ENCODE data around the gene MYO15B.

Gene MYO15B

GRCh38 chr17:75639327-75639726 lies 51.7 kb downstream of the MYO15B start:
- DNase-seq (ENCODE audit: low read depth in 2 of 2) = no peak

GRCh38 chr17:75639771-75640555 lies 52.4 kb downstream of the MYO15B start:
- DNase-seq (ENCODE audit: low read depth in 2 of 2) = no peak

DNA sequence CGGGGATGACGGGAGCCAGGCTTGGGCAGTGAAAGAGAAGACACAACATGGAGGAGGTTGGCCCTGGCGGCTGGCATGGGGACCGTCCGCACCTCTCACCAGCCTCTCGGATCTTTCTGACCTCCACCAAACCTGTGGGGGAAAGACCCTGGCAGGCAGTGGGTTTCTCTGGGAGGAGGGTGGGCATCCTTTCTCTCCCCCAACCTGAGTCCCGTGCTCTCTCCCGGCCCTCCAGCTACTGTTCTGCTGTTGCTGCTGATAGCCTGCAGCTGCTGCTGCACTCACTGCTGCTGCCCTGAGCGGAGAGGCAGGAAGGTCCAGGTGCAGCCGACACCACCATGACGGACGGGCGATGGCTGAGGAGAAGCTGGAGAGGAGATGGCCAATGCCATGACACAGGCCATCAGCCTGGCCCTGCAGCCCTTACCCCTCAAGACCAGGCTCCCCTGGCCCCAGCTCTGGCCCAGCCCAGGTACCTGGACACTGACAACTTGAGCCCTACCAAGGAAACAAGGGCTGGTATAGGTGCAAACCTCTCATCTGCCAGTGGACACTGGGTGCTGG lies 53.0 kb downstream of the MYO15B start:
- no peak for DNase-seq (ENCODE audit: low read depth in 2 of 2)

DNA sequence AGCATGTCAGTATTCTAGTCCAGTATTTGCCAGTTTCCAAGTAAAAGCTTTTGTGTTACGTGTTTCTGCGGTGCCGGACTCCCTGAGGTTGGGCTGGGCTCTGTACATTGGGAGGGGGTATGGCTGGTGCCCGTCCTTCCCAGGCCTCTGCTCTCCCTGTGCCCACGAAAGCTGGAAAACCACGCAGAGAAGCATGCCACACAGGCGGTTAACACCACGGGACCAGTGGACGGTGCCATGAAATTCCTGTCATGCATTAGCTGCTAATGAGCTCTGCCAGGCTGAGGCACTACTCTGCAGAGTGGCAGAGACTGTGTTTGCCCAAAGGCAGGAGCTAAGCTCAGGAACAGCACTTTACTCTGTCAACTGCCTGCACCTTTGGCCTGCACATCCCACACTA lies 53.7 kb downstream of the MYO15B start:
- DNase-seq (ENCODE audit: low read depth in 2 of 2) = no peak

GRCh38 chr17:75642182-75642783 lies 54.7 kb downstream of the MYO15B start:
- DNase-seq (ENCODE audit: low read depth in 2 of 2) = no peak

DNA sequence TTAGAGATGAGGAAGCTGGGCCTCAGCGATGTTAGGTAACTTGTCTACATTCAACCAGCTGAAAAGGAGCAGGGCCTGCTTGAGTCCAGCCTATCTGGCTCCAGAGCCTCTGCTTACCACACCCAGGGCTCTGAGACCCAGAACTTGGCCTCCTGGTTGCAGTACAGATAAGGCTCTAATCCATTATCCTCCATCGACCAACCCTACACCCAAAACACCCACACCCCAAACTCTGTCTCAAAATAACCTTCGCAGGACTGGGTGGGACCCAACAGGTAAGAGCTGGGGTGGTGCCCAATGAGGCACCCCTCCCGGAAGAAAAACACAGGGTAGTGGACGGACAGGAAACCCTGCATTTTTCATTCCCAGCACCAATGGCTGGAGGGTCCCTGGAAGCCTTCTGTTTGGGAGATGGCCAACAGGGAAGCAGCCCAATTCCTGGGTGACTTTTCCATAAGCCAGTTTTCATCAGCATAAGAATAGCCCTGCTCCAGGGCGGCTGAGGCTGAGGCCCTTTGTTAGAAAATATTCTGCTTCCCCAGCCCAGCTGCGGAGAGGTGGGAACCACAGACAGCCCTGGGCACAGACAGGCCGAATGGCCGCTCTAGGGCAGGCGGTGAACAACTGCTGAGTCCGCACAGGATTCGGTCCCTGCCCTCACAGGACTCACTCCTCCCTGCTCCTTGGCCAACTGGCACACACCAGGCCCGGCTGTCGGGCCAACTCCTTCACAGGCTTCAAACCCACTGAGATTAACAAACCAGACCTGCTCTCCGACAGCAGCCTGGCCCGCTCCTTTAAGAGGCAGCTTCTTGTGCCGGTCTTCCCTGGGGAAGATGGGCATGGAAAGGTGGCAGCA lies 55.4 kb downstream of the MYO15B start:
- DNase-seq (ENCODE audit: low read depth in 2 of 2) = no peak

DNA sequence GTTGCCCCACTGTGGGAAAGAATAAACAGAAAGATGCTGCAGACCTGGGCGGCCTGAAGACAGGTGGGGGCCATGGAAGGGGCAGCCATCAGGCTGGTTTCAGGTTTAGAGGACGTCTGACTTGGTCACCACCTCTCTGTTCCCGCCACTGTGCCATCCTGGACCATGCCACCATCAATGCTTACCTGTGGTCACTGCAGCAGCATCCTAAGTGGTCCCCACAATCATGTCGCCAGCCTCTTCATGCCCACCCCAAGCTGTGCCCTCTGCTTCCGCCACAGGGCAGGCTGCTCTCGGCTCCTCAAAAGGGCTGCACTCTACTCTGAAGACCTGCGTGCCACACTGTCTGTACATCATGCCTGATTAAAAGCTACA lies 56.0 kb downstream of the MYO15B start:
- DNase-seq (ENCODE audit: low read depth in 2 of 2) = no peak

GRCh38 chr17:75645501-75645888 lies 57.9 kb downstream of the MYO15B start:
- no peak for DNase-seq (ENCODE audit: low read depth in 2 of 2)

DNA sequence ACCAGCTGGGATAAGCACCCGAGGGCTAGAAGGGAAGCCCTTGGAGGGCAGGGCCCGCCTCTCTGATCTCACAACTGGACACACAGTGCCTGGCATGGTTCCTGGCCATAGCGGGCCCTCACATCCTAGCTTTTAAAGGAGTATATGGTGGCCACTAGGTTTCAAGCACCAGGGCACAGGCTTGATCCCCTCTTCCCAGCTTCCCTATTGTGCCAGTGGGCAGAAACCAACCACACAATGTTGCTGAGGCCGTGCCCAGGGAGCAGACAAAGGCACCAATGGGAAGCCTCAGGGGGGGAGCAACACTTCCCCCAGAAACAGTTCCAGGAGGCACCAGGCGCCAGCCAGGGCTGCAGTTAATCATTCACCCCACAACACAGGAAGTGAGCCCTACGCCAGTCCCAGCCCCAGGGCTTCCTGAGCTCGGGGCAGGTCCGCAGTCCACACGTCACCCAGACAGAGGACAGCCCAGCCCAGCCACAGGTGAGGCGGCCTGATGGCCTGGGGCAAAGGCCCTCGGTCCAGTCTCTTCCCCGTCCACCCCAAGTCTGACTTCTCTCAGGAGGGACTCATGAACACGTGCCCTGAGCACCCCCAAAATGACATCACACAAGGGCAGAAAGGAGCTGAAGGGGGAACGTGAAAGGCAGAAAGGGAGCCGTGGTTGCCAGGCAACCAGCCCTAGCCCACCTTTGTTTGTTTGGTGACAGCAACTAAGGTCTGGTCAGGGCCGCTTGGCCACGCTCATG lies 58.5 kb downstream of the MYO15B start:
- no peak for DNase-seq (ENCODE audit: low read depth in 2 of 2)

DNA sequence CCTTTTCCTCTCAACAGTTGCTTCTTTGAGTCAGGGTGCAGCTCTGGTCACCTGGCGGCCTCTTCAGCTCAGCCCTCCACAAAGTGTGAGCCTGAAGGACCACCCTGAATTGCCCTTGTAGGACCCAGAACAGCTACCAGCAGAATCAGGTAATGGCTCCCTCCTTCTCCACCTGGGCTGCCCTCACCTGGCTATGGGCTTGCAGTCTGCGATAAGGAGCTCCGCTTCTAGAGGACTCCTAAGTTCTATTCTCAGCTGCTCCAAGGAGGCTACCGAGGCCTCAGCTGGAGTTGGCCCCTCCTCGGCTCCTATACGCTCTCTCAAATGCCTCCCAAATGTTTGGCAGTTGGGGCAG lies 59.0 kb downstream of the MYO15B start:
- no peak for DNase-seq (ENCODE audit: low read depth in 2 of 2)

DNA sequence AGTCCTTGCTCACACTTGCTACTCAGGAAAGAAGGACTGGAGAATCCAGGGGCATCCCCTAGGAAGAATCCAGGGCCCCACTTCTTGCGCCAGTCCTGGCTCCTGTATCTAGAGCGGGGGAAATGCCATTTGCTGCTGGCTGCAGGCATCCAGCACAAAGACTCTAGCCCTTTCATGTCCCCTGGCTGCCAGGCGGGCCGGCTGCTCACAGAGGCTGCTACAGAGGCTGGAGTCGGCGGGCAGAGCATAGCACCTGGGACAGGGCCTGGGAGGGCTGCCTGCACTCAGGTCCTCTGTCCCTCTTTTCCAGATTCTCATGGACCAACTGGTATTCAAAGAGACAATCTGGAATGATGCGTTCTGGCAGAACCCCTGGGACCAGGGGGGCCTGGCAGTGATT lies 59.5 kb downstream of the MYO15B start:
- DNase-seq (ENCODE audit: low read depth in 2 of 2) = no peak

DNA sequence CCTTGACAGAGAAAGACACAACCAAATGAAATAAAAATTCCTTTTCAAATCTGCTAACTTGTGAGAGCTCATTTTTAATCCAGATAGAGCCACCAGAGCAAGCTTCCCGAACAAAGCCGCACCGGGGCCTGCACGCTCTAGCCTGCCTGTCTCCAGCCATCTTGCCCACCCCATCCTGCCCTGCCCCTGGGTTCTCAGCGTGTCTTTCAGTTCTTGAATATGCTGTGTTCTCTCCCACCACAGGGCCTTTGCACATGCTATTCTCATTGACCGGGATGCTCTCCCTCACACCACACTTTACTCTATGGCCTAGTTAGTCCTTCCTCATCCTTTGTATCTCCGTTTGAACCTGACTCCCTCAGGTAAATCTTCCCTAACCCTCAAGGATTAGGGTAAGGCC lies 60.3 kb downstream of the MYO15B start:
- no peak for DNase-seq (ENCODE audit: low read depth in 2 of 2)

DNA sequence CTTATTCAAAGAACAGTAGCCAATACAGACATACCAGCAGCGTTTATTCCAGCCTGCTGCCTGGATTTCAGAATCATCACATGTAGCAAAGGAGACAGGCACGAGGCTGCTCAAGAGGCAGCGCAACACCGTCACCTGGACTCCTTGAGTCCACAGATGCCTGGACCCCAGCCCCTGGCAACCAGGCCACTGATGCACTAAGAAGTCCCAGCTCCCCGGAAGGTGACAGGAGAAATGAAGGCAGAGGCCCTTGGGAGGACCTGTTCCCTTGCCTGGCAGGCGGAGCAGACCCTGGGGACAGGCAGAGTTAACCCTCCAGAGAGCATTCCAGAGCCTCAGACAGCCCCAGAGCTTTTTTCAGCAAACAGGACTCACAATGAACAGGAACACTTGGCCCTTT lies 62.1 kb downstream of the MYO15B start:
- no peak for DNase-seq (ENCODE audit: low read depth in 2 of 2)

DNA sequence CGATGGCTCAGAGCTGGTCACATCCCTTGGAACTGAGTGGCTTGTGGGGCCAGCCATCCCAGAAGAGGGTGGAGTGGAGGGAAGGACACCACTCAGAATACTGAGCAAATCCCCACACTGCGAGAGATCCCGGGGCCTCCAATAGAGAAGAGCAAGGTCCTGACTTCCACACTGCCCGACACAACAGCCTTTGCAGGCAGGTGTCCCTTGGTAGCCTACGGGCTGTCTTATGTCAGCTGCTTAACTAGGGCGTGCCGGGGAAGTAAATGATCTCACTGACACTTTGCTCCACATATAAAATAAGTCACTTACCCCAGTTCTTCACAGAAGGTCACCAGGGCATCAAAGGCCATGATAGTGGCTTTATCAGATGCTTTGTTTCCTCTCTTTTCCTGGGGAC lies 63.3 kb downstream of the MYO15B start:
- no peak for DNase-seq (ENCODE audit: low read depth in 2 of 2)

- DNase-seq (ENCODE audit: low read depth in 2 of 2) = no peak
Observed at GRCh38 chr17:75652341-75652740, 64.7 kb downstream of the MYO15B start.

DNA sequence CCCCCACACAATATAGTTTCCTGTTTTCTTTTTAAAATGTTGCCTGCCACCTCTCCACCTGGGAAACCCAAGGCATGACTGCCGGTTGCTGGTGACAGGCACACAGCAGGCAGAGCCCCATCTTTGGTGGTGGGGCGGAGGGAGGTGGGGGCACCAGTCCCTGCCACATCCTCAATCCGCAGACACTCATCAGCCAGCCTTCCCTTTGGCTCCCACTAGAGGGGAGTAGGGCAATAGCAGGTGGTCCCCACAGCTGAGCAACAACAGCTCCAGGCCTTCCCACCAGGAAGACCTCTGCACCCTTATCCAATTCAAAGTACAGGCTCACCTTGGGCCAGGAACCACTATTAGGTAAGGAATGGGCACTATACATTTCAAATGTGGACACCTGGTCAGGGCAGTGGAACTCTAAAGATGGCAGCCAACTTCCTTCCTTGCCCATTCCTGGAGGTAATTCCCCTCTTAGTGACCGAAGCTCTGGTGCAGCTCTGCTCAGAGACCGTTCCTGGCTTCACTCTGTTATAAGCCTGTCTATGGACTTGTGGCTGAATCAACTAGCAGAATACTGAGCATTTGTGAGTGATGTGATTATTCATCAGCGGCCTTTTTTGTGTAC lies 65.4 kb downstream of the MYO15B start:
- no peak for DNase-seq (ENCODE audit: low read depth in 2 of 2)

GRCh38 chr17:75654176-75654575 lies 66.6 kb downstream of the MYO15B start:
- no peak for DNase-seq (ENCODE audit: low read depth in 2 of 2)

DNA sequence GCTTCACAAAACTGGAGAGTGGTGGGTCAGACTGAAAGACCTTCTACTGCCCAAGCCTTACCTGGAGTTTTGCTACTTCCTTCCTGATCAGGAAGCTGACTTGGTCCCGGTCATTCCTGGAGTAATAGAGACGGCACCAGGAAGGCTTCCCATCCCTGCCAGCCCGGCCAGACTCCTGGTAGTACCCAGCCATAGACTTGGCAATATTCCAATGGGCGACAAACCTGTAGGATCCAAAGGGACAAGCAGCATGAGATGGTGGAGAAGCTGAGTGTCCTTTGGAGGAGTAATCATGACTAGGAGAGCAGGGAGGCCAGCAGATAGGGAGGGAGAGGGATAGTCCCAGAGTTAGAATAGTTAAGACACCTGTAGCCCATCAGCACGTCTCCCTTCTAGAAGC lies 70.6 kb downstream of the MYO15B start:
- no peak for DNase-seq (ENCODE audit: low read depth in 2 of 2)

- no peak for DNase-seq (ENCODE audit: low read depth in 2 of 2)
Observed at GRCh38 chr17:75661531-75661930, 73.9 kb downstream of the MYO15B start.

DNA sequence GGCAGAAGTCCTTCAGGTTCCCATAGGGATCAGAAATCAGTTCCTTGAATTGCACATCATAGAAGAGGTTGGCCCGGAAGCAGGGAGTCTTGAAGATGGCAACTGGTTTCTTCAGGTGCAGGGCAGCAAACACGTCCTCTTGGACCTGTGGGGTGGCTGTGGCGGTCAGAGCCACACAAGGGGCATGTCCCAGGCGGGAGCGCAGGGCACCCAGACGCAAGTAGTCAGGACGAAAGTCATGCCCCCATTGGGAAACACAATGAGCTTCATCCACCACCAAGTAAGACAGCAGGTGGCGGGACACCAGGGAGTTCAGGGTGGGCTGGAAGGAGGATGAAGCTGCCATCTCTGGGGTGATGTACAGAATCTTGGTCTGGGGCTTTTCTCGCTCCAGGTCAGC lies 74.9 kb downstream of the MYO15B start:
- no peak for DNase-seq (ENCODE audit: low read depth in 2 of 2)

DNA sequence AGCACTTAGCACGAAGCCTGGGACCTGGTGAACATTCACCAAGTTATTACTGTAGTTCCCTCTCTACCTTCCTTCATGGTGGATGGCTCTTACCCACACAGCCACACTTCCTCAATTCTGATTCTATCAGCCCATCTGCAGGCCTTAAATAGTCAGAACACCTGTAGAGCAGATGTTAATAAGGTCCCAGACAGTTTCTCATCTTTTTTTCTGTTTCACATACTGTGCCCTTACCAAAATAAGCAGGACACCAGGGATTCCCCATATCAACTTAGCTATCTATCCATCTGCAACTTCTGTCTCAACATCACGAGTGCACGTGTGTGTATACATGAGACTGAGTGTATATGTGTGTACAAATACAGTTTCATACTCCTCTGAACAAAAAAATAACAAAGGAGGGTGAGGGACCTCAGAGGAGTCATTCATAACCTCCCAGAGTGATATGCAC lies 76.5 kb downstream of the MYO15B start:
- no peak for DNase-seq (ENCODE audit: low read depth in 2 of 2)
